MG63 (cell line): ENCODE data around the gene SUN2. TPM values are rescaled to one million over a fixed set of nuclear protein-coding genes. Genes with fewer than 3 reads are reported as not detected.
A peak's percentile ranks its signal among the peaks of the same experiment; 100 is the strongest.

ENCODE experiments used
- DNase-seq: peaks from one replicate; pipeline ENCODE4 v3.0.0-alpha.2; 2020
- H3K27me3 ChIP-seq: fragments of 250-450 bp; sonication (Bioruptor Pico); 2 replicates; pipeline ENCODE4 v1.5.1; 2020; ENCODE audit warnings: mild to moderate bottlenecking, moderate library complexity
- H3K36me3 ChIP-seq: fragments of 250-450 bp; sonication (Bioruptor Pico); 2 replicates; pipeline ENCODE4 v1.5.1; 2020; ENCODE audit warnings: mild to moderate bottlenecking, moderate library complexity
- H3K4me3 ChIP-seq: fragments of 250-450 bp; sonication (Bioruptor Pico); 2 replicates; pipeline ENCODE4 v1.5.1; 2020; ENCODE audit warnings: mild to moderate bottlenecking, moderate library complexity
- H3K9me3 ChIP-seq: fragments of 250-450 bp; sonication (Bioruptor Pico); 2 replicates; pipeline ENCODE4 v1.5.1; 2020; ENCODE audit warnings: mild to moderate bottlenecking, moderate library complexity
- total RNA-seq: library from RNA; depleted of rRNA; stranded (reverse); fragments of >200 nt; shearing (Covaris generic); gene quantifications from 2 replicates; pipeline ENCODE4 v1.2.3, GENCODE V29; 2014; ENCODE audit warnings: low replicate concordance

Gene SUN2
- total RNA-seq, 1 experiment from 2014 or later = 182 TPM

GRCh38 chr22:38718414-38718813 is 37.4 kb downstream of the SUN2 start:
- Histone ChIP-seq H3K9me3 (no peaks in the 10 kb centered on the region), H3K4me3 (no peak overlapping the region), H3K27me3 (no peaks in the 10 kb centered on the region), H3K36me3 (peaks cover 30% of the 10 kb centered on the region)
- DNase-seq = peak; percentile 91

- peaks cover 25% of the 10 kb centered on the region for H3K36me3 ChIP-seq
- H3K4me3 ChIP-seq = no peak overlapping the region
- no peaks in the 10 kb centered on the region for H3K9me3 ChIP-seq
- no peaks in the 10 kb centered on the region for H3K27me3 ChIP-seq
- DNase-seq = no peak
Measured at GRCh38 chr22:38717244-38717643, 38.6 kb downstream of the SUN2 start.

- DNase-seq = no peak
- H3K36me3 ChIP-seq = peaks cover 25% of the 10 kb centered on the region
- H3K27me3 ChIP-seq = no peaks in the 10 kb centered on the region
- H3K4me3 ChIP-seq = no peak overlapping the region
- no peaks in the 10 kb centered on the region for H3K9me3 ChIP-seq
Measured at GRCh38 chr22:38716826-38717225, 39.0 kb downstream of the SUN2 start.

- no peaks in the 10 kb centered on the region for H3K9me3 ChIP-seq
- H3K36me3 ChIP-seq = peaks cover 22% of the 10 kb centered on the region
- no peak for DNase-seq
- H3K27me3 ChIP-seq = no peaks in the 10 kb centered on the region
- H3K4me3 ChIP-seq = no peak overlapping the region
Measured at GRCh38 chr22:38716271-38716670, 39.5 kb downstream of the SUN2 start.

- peaks cover 23% of the 10 kb centered on the region for H3K36me3 ChIP-seq
- DNase-seq = no peak
- H3K9me3 ChIP-seq = no peaks in the 10 kb centered on the region
Measured at GRCh38 chr22:38715852-38716251, 39.9 kb downstream of the SUN2 start.

GRCh38 chr22:38715176-38715764 is 40.5 kb downstream of the SUN2 start:
- Histone ChIP-seq H3K9me3 (no peaks in the 10 kb centered on the region), H3K27me3 (no peaks in the 10 kb centered on the region), H3K4me3 (no peak overlapping the region), H3K36me3 (peaks cover 20% of the 10 kb centered on the region)
- no peak for DNase-seq

More at GRCh38 chr22:38715852-38716251, 39.9 kb downstream of the SUN2 start:
- Histone ChIP-seq H3K27me3 (no peaks in the 10 kb centered on the region), H3K4me3 (no peak overlapping the region)

- no peaks in the 10 kb centered on the region for H3K27me3 ChIP-seq
- no peak overlapping the region for H3K4me3 ChIP-seq
- no peaks in the 10 kb centered on the region for H3K9me3 ChIP-seq
- DNase-seq = no peak
- H3K36me3 ChIP-seq = peaks cover 24% of the 10 kb centered on the region
Measured at GRCh38 chr22:38713921-38714320, 41.9 kb downstream of the SUN2 start.

- H3K9me3 ChIP-seq = no peaks in the 10 kb centered on the region
- H3K36me3 ChIP-seq = peaks cover 32% of the 10 kb centered on the region
- no peak overlapping the region for H3K4me3 ChIP-seq
- no peak for DNase-seq
- H3K27me3 ChIP-seq = no peaks in the 10 kb centered on the region
Measured at GRCh38 chr22:38712486-38713207, 43.2 kb downstream of the SUN2 start.

GRCh38 chr22:38710866-38711265 is 44.9 kb downstream of the SUN2 start:
- no peak overlapping the region for H3K4me3 ChIP-seq
- DNase-seq = no peak
- no peaks in the 10 kb centered on the region; the same call in 1 of the 2 replicates for H3K9me3 ChIP-seq
- no peaks in the 10 kb centered on the region for H3K27me3 ChIP-seq
- H3K36me3 ChIP-seq = peaks cover 26% of the 10 kb centered on the region

GRCh38 chr22:38710351-38710750 is 45.4 kb downstream of the SUN2 start:
- Histone ChIP-seq H3K4me3 (no peak overlapping the region), H3K9me3 (no peaks in the 10 kb centered on the region; the same call in 1 of the 2 replicates), H3K27me3 (no peaks in the 10 kb centered on the region), H3K36me3 (peaks cover 26% of the 10 kb centered on the region)
- no peak for DNase-seq

GRCh38 chr22:38709306-38709705 is 46.5 kb downstream of the SUN2 start:
- Histone ChIP-seq H3K9me3 (no peaks in the 10 kb centered on the region; the same call in 1 of the 2 replicates), H3K27me3 (no peaks in the 10 kb centered on the region), H3K36me3 (peaks cover 26% of the 10 kb centered on the region), H3K4me3 (no peak overlapping the region)
- no peak for DNase-seq

- Histone ChIP-seq H3K27me3 (no peaks in the 10 kb centered on the region), H3K4me3 (no peak overlapping the region), H3K36me3 (peaks cover 26% of the 10 kb centered on the region), H3K9me3 (no peaks in the 10 kb centered on the region; the same call in 1 of the 2 replicates)
- no peak for DNase-seq
Measured at GRCh38 chr22:38707984-38708383, 47.8 kb downstream of the SUN2 start.

- Histone ChIP-seq H3K27me3 (no peaks in the 10 kb centered on the region), H3K4me3 (peak overlapping the region; percentile 96), H3K36me3 (peaks cover 23% of the 10 kb centered on the region), H3K9me3 (no peaks in the 10 kb centered on the region; the same call in 1 of the 2 replicates)
- DNase-seq = no peak
Measured at GRCh38 chr22:38707346-38707745, 48.5 kb downstream of the SUN2 start.

- Histone ChIP-seq H3K9me3 (no peaks in the 10 kb centered on the region; the same call in 1 of the 2 replicates), H3K4me3 (peak overlapping the region; percentile 96), H3K36me3 (peaks cover 23% of the 10 kb centered on the region), H3K27me3 (no peaks in the 10 kb centered on the region)
- no peak for DNase-seq
Measured at GRCh38 chr22:38706901-38707195, 49.0 kb downstream of the SUN2 start.

- H3K4me3 ChIP-seq = peak overlapping the region; percentile 96
- no peaks in the 10 kb centered on the region for H3K27me3 ChIP-seq
- H3K9me3 ChIP-seq = no peaks in the 10 kb centered on the region; the same call in 1 of the 2 replicates
- peak; percentile 36 for DNase-seq
- peaks cover 23% of the 10 kb centered on the region for H3K36me3 ChIP-seq
Measured at GRCh38 chr22:38706101-38706900, 49.5 kb downstream of the SUN2 start.

- peak within 1 kb of the TSS; percentile 96 for H3K4me3 ChIP-seq
- DNase-seq = peak; percentile 99
- H3K27me3 ChIP-seq = no peaks in the 10 kb centered on the region
- H3K36me3 ChIP-seq = peaks cover 16% of the 10 kb centered on the region
- H3K9me3 ChIP-seq = no peaks in the 10 kb centered on the region; the same call in 1 of the 2 replicates
Measured at GRCh38 chr22:38705235-38706100, 50.3 kb downstream of the SUN2 start, which contains the start of gene GTPBP1. GTPBP1 (plus strand) TSS chr22:38705944; CDS start chr22:38705956, 12 bp downstream.
